Activated CD4-positive, alpha-beta T cell treated with anti-CD3 and anti-CD28 coated beads, Interleukin-2, Interleukin-4, amounts not matched to agents 100 ng/mL and 50 ng/mL, durations not matched to agents 16 hours and 8 hours (primary cell): ENCODE results near the gene NRGN.
A peak's percentile ranks its signal among the peaks of the same experiment; 100 is the strongest.

ENCODE experiments used
- DNase-seq: peaks from one replicate; pipeline ENCODE4 v3.0.0-alpha.2; 2020; ENCODE audit warnings: low spot score

NRGN gene

GRCh38 chr11:124791626-124792341, 52.0 kb downstream of the NRGN start:
- peak; percentile 11 for DNase-seq

GRCh38 chr11:124793466-124794278, 53.9 kb downstream of the NRGN start:
- DNase-seq: peak; percentile 40

- no peak for DNase-seq
Measured at GRCh38 chr11:124796312-124796711, 56.6 kb downstream of the NRGN start.
